CD4-positive, alpha-beta memory T cell (primary cell): ENCODE results near the gene NLRP3. TPM values are rescaled to one million over a fixed set of nuclear protein-coding genes. Genes with fewer than 3 reads are reported as not detected.

Experiments
- CTCF ChIA-PET: fragments of 350-600 bp; sonication (Branson Sonifier 250); formaldehyde crosslinking; loops from one replicate; lab custom pipeline; 2021; ENCODE audit warnings: inconsistent platforms; ENCODE audit not compliant: partially characterized antibody; lab: Charles Lee
- POLR2A ChIA-PET: fragments of 350-600 bp; sonication (Branson Sonifier 250); formaldehyde crosslinking; loops from one replicate; lab custom pipeline; 2021; ENCODE audit not compliant: partially characterized antibody; lab: Charles Lee
- DNase-seq, 5 donors: peaks; one replicate each; pipeline versions ENCODE4 v3.0.0 to v3.0.0-alpha.2; 2020 to 2022; ENCODE audit warnings: mixed read lengths in 1 of 5
- H3K27ac ChIP-seq: one replicate; pipeline ENCODE4 v1.7.0; 2013; ENCODE audit warnings: low read depth, low read length
- H3K27me3 ChIP-seq: 2 replicates; pipeline ENCODE4 v1.7.0; 2013; ENCODE audit warnings: mild to moderate bottlenecking, low read length, moderate library complexity; ENCODE audit not compliant: insufficient read depth
- H3K36me3 ChIP-seq: 2 replicates; pipeline ENCODE4 v1.7.0; 2013; ENCODE audit warnings: mild to moderate bottlenecking, low read length, moderate library complexity; ENCODE audit not compliant: insufficient read depth
- H3K4me1 ChIP-seq: 2 replicates; pipeline ENCODE4 v1.7.0; 2013; ENCODE audit warnings: mild to moderate bottlenecking, low read length, moderate library complexity; ENCODE audit not compliant: insufficient read depth
- H3K4me3 ChIP-seq, 2 donors: one replicate each; pipeline ENCODE4 v1.7.0; 2013; ENCODE audit warnings: low read length in 2 of 2, mild to moderate bottlenecking in 1 of 2
- H3K9me3 ChIP-seq, 2 donors: one replicate each; pipeline ENCODE4 v1.7.0; 2013; ENCODE audit warnings: low read length in 2 of 2, control low read depth in 1 of 2; ENCODE audit not compliant: control insufficient read depth in 1 of 2
- H3K27ac Mint-ChIP-seq, 7 donors: one replicate each; pipeline ENCODE4 v1.8.0; 2020 to 2021; ENCODE audit warnings: mixed read lengths in 7 of 7, mild to moderate bottlenecking in 6 of 7, inconsistent platforms in 3 of 7, moderate library complexity in 3 of 7
- H3K27me3 Mint-ChIP-seq, 2 donors: one replicate each; pipeline ENCODE4 v1.8.0; 2020 to 2021; ENCODE audit warnings: mixed read lengths in 2 of 2
- H3K36me3 Mint-ChIP-seq, 2 donors: one replicate each; pipeline ENCODE4 v1.8.0; 2020 to 2021; ENCODE audit warnings: mixed read lengths in 2 of 2, inconsistent platforms in 1 of 2, mild to moderate bottlenecking in 1 of 2
- H3K4me1 Mint-ChIP-seq, 4 donors: one replicate each; pipeline ENCODE4 v1.8.0; 2020 to 2021; ENCODE audit warnings: mixed read lengths in 4 of 4, mild to moderate bottlenecking in 1 of 4
- H3K4me3 Mint-ChIP-seq, 8 donors: one replicate each; pipeline ENCODE4 v1.8.0; 2020 to 2021; ENCODE audit warnings: mixed read lengths in 8 of 8, mild to moderate bottlenecking in 7 of 8, moderate library complexity in 6 of 8, inconsistent platforms in 3 of 8
- H3K9me3 Mint-ChIP-seq, 8 donors: one replicate each; pipeline ENCODE4 v1.8.0; 2020 to 2021; ENCODE audit warnings: mixed read lengths in 8 of 8, mild to moderate bottlenecking in 5 of 8, inconsistent platforms in 3 of 8, moderate library complexity in 1 of 8
- intact Hi-C: fragments of 100-400 bp; cut with micrococcal nuclease; formaldehyde crosslinking; loops from one replicate; pipeline ENCODE4 v1.15.1; 2023
- polyA plus RNA-seq, 2 donors: library from polyadenylated mRNA; unstranded; fragments of 300-500 nt; fragmentation: Illumina TruSeq; gene quantifications; one replicate each; pipeline ENCODE4 v1.2.3, GENCODE V29; 2021
- total RNA-seq, 2 experiments: library from RNA; stranded (reverse); gene quantifications; one replicate each; pipeline ENCODE4 v1.2.3, GENCODE V29; 2021

Gene NLRP3
- total and polyA plus RNA-seq, 4 experiments from 2014 or later = 3.4 to 14.6 (median 9.2) TPM

GRCh38 chr1:247443641-247444040 is 27.7 kb downstream of the NLRP3 start:
- Mint-ChIP-seq H3K36me3 (peaks cover 76 to 78% of the 10 kb centered on the region in 2 donors), H3K4me1 (peaks cover 2 to 13% (median 5%) of the 10 kb centered on the region in 4 donors), H3K9me3 (peaks cover 0 to 2% (median 0%) of the 10 kb centered on the region in 8 donors), H3K4me3 (no peak overlapping the region), H3K27me3 (no peaks in the 10 kb centered on the region), H3K27ac (peak overlapping the region in 1 of 7 donors; percentile 72)
- Histone ChIP-seq H3K9me3 (no peaks in the 10 kb centered on the region), H3K36me3 (peaks cover 27% of the 10 kb centered on the region), H3K4me3 (no peak overlapping the region), H3K4me1 (no peaks in the 10 kb centered on the region), H3K27ac (no peak overlapping the region), H3K27me3 (no peaks in the 10 kb centered on the region)
- ChIA-PET CTCF (interaction anchor here (1.3 kb wide), 1 partner anchor 71 kb away, joined by 3 read pairs; no protein-coding TSS in a partner anchor), POLR2A (no interaction called here)
- intact Hi-C loops = no loop called here
- DNase-seq = no peak

- Histone ChIP-seq H3K4me1 (no peaks in the 10 kb centered on the region), H3K36me3 (peaks cover 27% of the 10 kb centered on the region), H3K9me3 (no peaks in the 10 kb centered on the region), H3K27me3 (no peaks in the 10 kb centered on the region), H3K4me3 (no peak overlapping the region), H3K27ac (no peak overlapping the region)
- H3K36me3 Mint-ChIP-seq = peaks cover 70 to 72% of the 10 kb centered on the region in 2 donors
- H3K4me1 Mint-ChIP-seq = peaks cover 0 to 9% (median 4%) of the 10 kb centered on the region in 4 donors
- intact Hi-C loops = no loop called here
- CTCF ChIA-PET = interaction anchor here (1.3 kb wide), 1 partner anchor 72 kb away, joined by 3 read pairs; no protein-coding TSS in a partner anchor
- POLR2A ChIA-PET = no interaction called here
- no peaks in the 10 kb centered on the region for H3K9me3 Mint-ChIP-seq
- DNase-seq = no peak
- no peak overlapping the region for H3K4me3 Mint-ChIP-seq
- no peak overlapping the region for H3K27ac Mint-ChIP-seq
- no peaks in the 10 kb centered on the region for H3K27me3 Mint-ChIP-seq
Observed at GRCh38 chr1:247444571-247444970, 28.6 kb downstream of the NLRP3 start.

- intact Hi-C loops = no loop called here
- H3K36me3 ChIP-seq = peaks cover 27% of the 10 kb centered on the region
- Mint-ChIP-seq H3K27me3 (no peaks in the 10 kb centered on the region), H3K27ac (peak overlapping the region in 4 of 7 donors; percentile 1 to 83 (median 12)), H3K9me3 (no peaks in the 10 kb centered on the region), H3K4me3 (no peak overlapping the region), H3K36me3 (peaks cover 65 to 68% of the 10 kb centered on the region in 2 donors), H3K4me1 (peaks cover 0 to 4% (median under 1%) of the 10 kb centered on the region in 4 donors)
- no peaks in the 10 kb centered on the region for H3K27me3 ChIP-seq
- no peak for DNase-seq
- no peaks in the 10 kb centered on the region for H3K4me1 ChIP-seq
- no peaks in the 10 kb centered on the region for H3K9me3 ChIP-seq
- POLR2A ChIA-PET = no interaction called here
- H3K4me3 ChIP-seq = no peak overlapping the region
- CTCF ChIA-PET = interaction anchor here (1.1 kb wide), 1 partner anchor 56 kb away, joined by 4 read pairs; no protein-coding TSS in a partner anchor
- H3K27ac ChIP-seq = no peak overlapping the region
Observed at GRCh38 chr1:247445526-247446356, 29.8 kb downstream of the NLRP3 start.

- Histone ChIP-seq H3K27ac (no peak overlapping the region), H3K9me3 (no peaks in the 10 kb centered on the region), H3K4me3 (no peak overlapping the region), H3K36me3 (peaks cover 23% of the 10 kb centered on the region), H3K27me3 (no peaks in the 10 kb centered on the region), H3K4me1 (no peaks in the 10 kb centered on the region)
- peak overlapping the region in 2 of 7 donors; percentile 23 to 62 for H3K27ac Mint-ChIP-seq
- peak overlapping the region in 1 of 8 donors; percentile 38 for H3K4me3 Mint-ChIP-seq
- ChIA-PET CTCF (interaction anchor here (0.7 to 3.0 kb wide), 3 partner anchors 32 to 58 kb away, joined by 4 to 19 read pairs (median 7); no protein-coding TSS in a partner anchor), POLR2A (interaction anchor here (0.6 to 1.2 kb wide), 2 partner anchors 31 to 271 kb away, joined by 3 read pairs; partner anchors contain the start of gene NLRP3)
- H3K36me3 Mint-ChIP-seq = peaks cover 63 to 66% of the 10 kb centered on the region in 2 donors
- DNase-seq = no peak
- peaks cover 0 to 4% (median under 1%) of the 10 kb centered on the region in 4 donors for H3K4me1 Mint-ChIP-seq
- H3K9me3 Mint-ChIP-seq = no peaks in the 10 kb centered on the region
- intact Hi-C loops = no loop called here
- no peaks in the 10 kb centered on the region for H3K27me3 Mint-ChIP-seq
Observed at GRCh38 chr1:247447162-247447909, 31.4 kb downstream of the NLRP3 start.

GRCh38 chr1:247448107-247448791 is 32.3 kb downstream of the NLRP3 start:
- Histone ChIP-seq H3K4me3 (no peak overlapping the region), H3K4me1 (no peaks in the 10 kb centered on the region), H3K27me3 (no peaks in the 10 kb centered on the region), H3K36me3 (peaks cover 21% of the 10 kb centered on the region), H3K9me3 (no peaks in the 10 kb centered on the region), H3K27ac (no peak overlapping the region)
- CTCF ChIA-PET = interaction anchor here (0.7 to 3.0 kb wide), 4 partner anchors 13 to 59 kb away, joined by 4 to 19 read pairs (median 6); no protein-coding TSS in a partner anchor
- Mint-ChIP-seq H3K4me1 (peaks cover 0 to 4% (median under 1%) of the 10 kb centered on the region in 4 donors), H3K27ac (peak overlapping the region in 2 of 7 donors; percentile 53 to 61), H3K36me3 (peaks cover 61 to 65% of the 10 kb centered on the region in 2 donors), H3K9me3 (no peaks in the 10 kb centered on the region), H3K4me3 (peak overlapping the region in 6 of 8 donors; percentile 20 to 73 (median 44)), H3K27me3 (no peaks in the 10 kb centered on the region)
- intact Hi-C loops = no loop called here
- POLR2A ChIA-PET = interaction anchor here (0.6 to 1.2 kb wide), 4 partner anchors 32 to 272 kb away, joined by 3 read pairs; partner anchors contain the start of gene NLRP3
- DNase-seq = peak in 3 of 5 donors; percentile 11 to 19 (median 15)

GRCh38 chr1:247451388-247452010 is 35.5 kb downstream of the NLRP3 start:
- intact Hi-C loops = no loop called here
- Histone ChIP-seq H3K4me3 (no peak overlapping the region), H3K27me3 (no peaks in the 10 kb centered on the region), H3K9me3 (no peaks in the 10 kb centered on the region), H3K27ac (no peak overlapping the region), H3K4me1 (no peaks in the 10 kb centered on the region), H3K36me3 (peaks cover 13% of the 10 kb centered on the region)
- ChIA-PET CTCF (interaction anchor here (1.6 kb wide), 1 partner anchor 61 kb away, joined by 5 read pairs; no protein-coding TSS in a partner anchor), POLR2A (interaction anchor here (0.8 kb wide), 1 partner anchor 36 kb away, joined by 4 read pairs; the partner anchor contains the start of gene NLRP3)
- H3K9me3 Mint-ChIP-seq = no peaks in the 10 kb centered on the region
- H3K27ac Mint-ChIP-seq = peak overlapping the region in 1 of 7 donors; percentile 49
- H3K4me3 Mint-ChIP-seq = no peak overlapping the region
- H3K27me3 Mint-ChIP-seq = no peaks in the 10 kb centered on the region
- peaks cover 31 to 37% of the 10 kb centered on the region in 2 donors for H3K36me3 Mint-ChIP-seq
- DNase-seq = no peak
- peaks cover 0 to 4% (median under 1%) of the 10 kb centered on the region in 4 donors for H3K4me1 Mint-ChIP-seq
